Activated CD8-positive, alpha-beta memory T cell treated with anti-CD3 and anti-CD28 coated beads for 4 hours (primary cell): Measurements from ENCODE around the gene WDR47.
"Not testable (repeated sequence)": the region's sequence is repeated elsewhere in the genome, so short reads cannot be mapped to it uniquely, and the experiment has no call there.

Experiments
- DNase-seq, 2 donors: peaks; one replicate each; pipeline ENCODE4 v3.0.0-alpha.2; 2020; ENCODE audit warnings: low read depth in 2 of 2

WDR47 gene

DNA sequence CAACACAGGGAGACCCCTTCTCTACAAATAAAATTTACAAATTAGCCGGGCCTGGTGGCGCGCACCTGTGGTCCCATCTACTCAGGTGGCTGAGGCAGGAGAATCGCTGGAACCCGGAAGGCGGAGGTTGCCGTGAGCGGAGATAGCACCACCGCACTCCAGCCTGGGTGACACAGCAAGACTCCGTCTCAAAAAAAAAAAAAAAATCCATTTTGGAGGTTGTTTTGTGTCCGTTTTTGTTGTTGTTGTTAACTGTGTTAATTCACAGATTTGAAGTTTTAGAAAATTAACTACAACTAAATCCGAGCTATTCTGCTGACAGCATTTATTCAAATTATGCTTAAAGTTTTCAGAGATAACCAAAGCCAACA lies 79.2 kb downstream of the WDR47 start:
- DNase-seq = no peak

DNA sequence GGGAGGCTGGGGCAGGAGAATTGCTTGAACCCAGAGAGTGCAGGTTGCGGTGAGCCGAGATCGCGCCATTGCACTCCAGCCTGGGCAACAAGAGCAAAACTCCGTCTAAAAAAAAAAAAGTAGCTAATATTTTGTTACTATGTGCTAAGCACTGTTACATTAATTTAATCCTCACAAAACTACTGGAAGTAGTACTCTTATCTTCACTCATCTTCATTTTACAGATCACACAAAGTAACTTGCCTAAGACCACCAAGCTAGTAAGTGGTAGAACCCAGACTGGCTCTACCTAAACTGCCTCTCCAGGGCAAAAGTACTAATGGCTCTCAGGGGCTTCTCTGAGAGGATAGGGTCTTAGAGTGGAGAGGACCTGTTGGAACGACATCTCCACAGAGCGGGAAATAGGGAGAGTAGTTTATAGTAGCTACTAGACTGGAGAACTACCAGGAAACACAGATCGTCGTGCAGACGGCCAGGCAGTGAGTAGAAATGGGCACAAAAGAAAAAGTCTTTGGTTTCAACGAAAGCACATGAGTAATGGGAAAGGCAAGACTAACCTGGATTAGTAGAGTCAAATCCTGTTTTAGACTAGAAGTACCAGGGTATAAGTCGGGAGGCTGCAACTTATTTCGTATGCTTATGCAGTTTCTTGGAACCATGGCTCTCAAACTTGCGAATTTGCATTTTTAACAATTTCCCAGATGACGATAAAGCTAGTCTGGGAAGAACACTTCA lies 80.0 kb downstream of the WDR47 start:
- DNase-seq = no peak

GRCh38 chr1:108961198-108961597 lies 80.7 kb downstream of the WDR47 start:
- no peak for DNase-seq

DNA sequence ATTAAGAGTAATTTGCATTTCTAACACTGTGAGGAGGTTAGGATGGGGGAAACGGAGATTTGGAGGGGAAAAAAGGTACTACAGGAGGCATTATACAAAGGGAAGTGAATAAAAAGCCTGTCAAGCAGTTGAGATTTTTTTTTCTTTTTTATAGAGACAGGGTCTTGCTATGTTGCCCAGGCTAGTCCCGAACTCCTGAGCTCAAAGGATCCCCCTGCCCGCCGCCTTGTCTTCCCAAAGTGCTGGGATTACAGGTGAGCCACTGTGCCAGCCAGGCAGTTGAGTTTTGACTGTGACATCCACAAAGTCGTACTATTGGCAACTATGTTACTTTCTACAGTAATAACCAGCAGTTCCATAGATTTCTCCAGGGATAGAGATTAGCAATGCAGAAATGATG lies 81.2 kb downstream of the WDR47 start:
- no peak for DNase-seq

DNA sequence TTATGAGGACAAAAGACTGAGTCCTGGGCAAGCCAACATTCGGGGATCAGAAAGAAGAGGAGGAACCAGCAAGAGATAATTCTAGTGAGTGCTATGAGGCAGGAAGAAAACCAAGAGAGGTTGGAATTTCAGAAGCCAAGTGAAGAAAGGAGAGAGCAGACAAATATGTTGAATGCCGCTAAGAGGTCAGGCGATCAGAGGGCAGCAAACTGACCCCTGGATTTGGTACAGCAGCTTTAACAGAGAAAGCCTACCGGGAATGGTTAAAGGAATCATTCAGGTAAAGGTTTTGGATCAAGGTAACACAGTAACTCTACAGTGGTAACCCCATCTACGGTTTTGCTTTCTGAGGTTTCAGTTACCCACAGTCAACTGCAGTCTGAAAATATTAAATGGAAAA lies 84.0 kb downstream of the WDR47 start:
- no peak for DNase-seq

DNA sequence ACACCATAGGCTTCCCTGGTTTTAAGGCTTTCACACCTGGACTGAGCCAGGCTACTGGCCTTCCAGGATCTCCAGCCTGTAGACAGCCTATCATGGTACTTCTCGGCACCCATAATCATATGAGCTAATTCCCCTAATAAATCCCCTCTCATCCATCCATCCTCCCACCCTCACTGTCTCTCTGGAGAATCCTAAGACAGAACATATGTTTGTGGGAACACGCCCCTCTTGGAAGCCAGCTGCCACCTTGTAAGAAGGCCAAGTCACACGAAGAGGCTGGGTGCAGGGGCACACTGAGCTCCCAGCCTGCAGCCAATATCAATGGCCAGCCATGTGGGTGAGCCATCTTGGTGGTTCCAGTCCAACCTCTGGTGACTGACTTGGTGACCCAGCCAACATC lies 86.0 kb downstream of the WDR47 start:
- no peak for DNase-seq

DNA sequence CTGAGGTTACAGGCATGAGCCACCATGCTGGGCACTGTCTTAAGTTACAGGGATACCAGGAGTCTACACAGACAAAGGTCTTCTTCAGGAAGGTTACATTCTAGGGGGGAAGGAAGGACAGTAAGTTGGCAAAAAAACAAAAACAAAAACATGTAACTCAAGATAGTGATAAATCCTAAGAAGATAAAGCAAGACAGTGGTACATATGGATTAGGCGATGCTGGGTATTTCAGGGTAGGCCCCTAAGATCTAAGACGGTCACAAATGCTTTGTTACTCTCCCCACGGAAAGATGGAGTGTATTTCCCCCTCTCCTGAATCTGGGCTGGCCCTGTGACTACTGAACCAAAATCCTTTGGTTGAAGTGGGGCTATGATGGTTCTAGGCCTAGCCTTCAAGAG lies 86.8 kb downstream of the WDR47 start:
- DNase-seq = no peak

- no peak for DNase-seq
Observed at GRCh38 chr1:108953452-108953851, 88.5 kb downstream of the WDR47 start.

DNA sequence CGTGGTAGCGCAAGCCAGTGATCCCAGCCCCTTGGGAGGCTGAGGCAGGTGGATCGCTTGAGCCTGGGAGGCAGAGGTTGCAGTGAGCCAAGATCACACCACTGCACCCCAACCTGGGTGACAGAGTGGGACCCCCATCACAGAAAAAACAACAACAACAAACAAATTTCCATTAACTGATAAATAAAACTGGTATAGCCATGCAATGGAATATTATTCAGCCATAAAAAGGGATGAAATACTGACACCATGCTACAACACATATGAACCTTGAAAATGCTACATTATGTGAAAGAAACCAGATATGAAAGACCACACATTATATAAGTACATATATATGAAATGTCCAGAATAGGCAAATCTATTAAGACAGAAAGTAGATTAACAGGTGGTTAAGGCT lies 90.7 kb downstream of the WDR47 start:
- DNase-seq = no peak

GRCh38 chr1:108949044-108949443 lies 92.9 kb downstream of the WDR47 start:
- DNase-seq = no peak

- DNase-seq = no peak
Observed at GRCh38 chr1:108947871-108948525, 93.9 kb downstream of the WDR47 start.

DNA sequence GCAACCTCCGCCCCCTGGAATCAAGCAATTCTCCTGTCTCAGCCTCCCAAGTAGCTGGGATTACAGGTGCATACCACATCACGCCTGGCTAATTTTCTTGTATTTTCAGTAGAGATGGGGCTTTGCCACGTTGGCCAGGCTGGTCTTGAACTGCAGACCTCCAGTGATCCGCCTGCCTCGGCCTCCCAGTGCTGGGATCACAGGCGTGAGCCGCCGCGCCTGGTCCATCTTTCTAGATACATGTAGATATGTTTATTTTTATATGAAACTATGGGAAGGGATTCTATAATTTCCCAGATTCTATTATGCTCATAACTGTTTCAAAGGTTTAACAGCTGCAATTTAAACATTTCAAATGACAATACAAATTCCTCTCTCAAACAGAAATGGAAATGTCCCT lies 105.7 kb downstream of the WDR47 start:
- no peak for DNase-seq

DNA sequence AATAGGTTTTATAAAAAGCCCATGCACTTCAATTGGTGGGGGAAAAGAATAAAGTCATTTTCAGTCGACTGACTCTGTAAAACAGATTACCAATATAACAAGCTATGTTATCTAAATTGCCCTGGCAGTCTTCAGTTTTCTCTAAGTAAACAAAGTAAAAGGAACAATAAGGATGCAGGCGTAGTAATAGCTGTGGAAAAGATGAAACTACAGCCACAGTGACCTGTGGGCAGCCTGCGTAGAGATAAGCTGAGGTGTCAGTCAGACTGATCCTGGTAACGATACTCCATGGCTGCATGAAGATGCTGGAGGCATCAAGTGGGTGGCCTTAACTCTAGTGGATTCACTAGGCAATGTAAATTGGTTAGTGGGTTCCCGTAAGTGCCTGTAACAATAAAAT lies 108.0 kb downstream of the WDR47 start:
- no peak for DNase-seq

DNA sequence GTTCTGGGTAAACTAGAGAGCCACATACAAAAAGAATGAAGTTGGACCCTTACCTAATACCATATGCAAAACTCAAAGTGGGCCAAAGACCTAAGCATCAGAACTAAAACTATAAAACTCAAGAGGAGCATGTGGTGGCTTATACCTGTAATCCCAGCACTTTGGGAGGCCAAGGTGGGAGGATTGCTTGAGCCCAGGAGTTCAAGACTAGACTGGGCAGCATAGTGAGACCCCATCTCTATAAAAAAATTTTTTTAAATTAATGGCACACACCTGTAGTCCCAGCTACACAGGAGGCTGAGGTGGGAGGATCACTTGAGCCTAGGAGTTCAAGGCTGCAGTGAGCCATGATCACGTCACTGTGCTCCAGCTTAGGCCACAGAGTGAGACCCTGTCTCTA lies 114.3 kb downstream of the WDR47 start:
- DNase-seq = not testable (repeated sequence)

GRCh38 chr1:108925920-108926319 lies 116.0 kb downstream of the WDR47 start:
- no peak for DNase-seq
